IMR-90 (cell line): ENCODE results near the gene RDH13. TPM values are rescaled to one million over a fixed set of nuclear protein-coding genes. Genes with fewer than 3 reads are reported as not detected.

Experiments used
- ATAC-seq: fragments of 200-7000 bp; cut with Tn5 transposase; 2 replicates; pipeline ENCODE4 v1.9.1; 2020; ENCODE audit warnings: low read depth, mild to moderate bottlenecking, moderate library complexity
- BruUV-seq: library from RNA; stranded (reverse); fragments of 400-500 nt; replicated peaks from 2 replicates; lab custom pipeline; 2021; lab: Mats Ljungman, UMichigan
- CTCF ChIA-PET: fragments of 300-600 bp; formaldehyde crosslinking; extraction: SDS; loops from one replicate; lab custom pipeline; 2021; ENCODE audit warnings: antibody characterized with exemption; lab: Yijun Ruan, JAX
- POLR2A ChIA-PET: fragments of 300-600 bp; sonication (Branson Sonifier 250); formaldehyde crosslinking; loops from one replicate; lab custom pipeline; 2022; ENCODE audit warnings: antibody characterized with exemption; ENCODE audit not compliant: unreplicated experiment; lab: Charles Lee
- DNase-seq: peaks from one replicate; pipeline ENCODE4 v3.0.0; 2013
- H2AFZ ChIP-seq: replicated peaks from 2 replicates; pipeline ENCODE3; 2013; ENCODE audit warnings: low read length, mild to moderate bottlenecking; ENCODE audit not compliant: poor library complexity
- H2AK5ac ChIP-seq: 2 replicates; pipeline ENCODE4 v1.6.1; 2013; ENCODE audit warnings: low read depth, low read length, inconsistent platforms
- H2AK9ac ChIP-seq: replicated peaks from 2 replicates; pipeline ENCODE3; 2013; ENCODE audit warnings: mild to moderate bottlenecking, low read depth, low read length, moderate library complexity; ENCODE audit not compliant: poor library complexity
- H2BK120ac ChIP-seq: 2 replicates; pipeline ENCODE4 v1.6.1; 2013; ENCODE audit warnings: low read depth, low read length, inconsistent platforms
- H2BK15ac ChIP-seq: 3 replicates; pipeline ENCODE4 v1.6.1; 2013; ENCODE audit warnings: low read depth, low read length, inconsistent platforms
- H2BK20ac ChIP-seq: 2 replicates; pipeline ENCODE4 v1.6.1; 2013; ENCODE audit warnings: low read depth, mild to moderate bottlenecking, inconsistent platforms, low read length, moderate library complexity
- H2BK5ac ChIP-seq: 2 replicates; pipeline ENCODE4 v1.6.1; 2013; ENCODE audit warnings: mild to moderate bottlenecking, low read depth, low read length, inconsistent platforms; ENCODE audit not compliant: poor library complexity, severe bottlenecking
- H3K14ac ChIP-seq: replicated peaks from 2 replicates; pipeline ENCODE4 v1.6.1; 2013; ENCODE audit warnings: low read depth, low read length, inconsistent platforms
- H3K18ac ChIP-seq: 2 replicates; pipeline ENCODE4 v1.6.1; 2013; ENCODE audit warnings: low read depth, low read length, control low read depth
- H3K23ac ChIP-seq: 2 replicates; pipeline ENCODE4 v1.6.1; 2013; ENCODE audit warnings: low read depth, low read length, inconsistent platforms
- H3K27ac ChIP-seq: 2 replicates; pipeline ENCODE4 v1.5.1; 2013; ENCODE audit warnings: mild to moderate bottlenecking, control low read depth, low read length; ENCODE audit not compliant: insufficient read depth
- H3K27me3 ChIP-seq: 2 replicates; pipeline ENCODE4 v1.6.1; 2013; ENCODE audit warnings: low read length; ENCODE audit not compliant: control insufficient read depth, insufficient read depth
- H3K36me3 ChIP-seq: 2 replicates; pipeline ENCODE4 v1.6.1; 2013; ENCODE audit warnings: low read length, mixed read lengths; ENCODE audit not compliant: control insufficient read depth, insufficient read depth
- H3K4ac ChIP-seq: 2 replicates; pipeline ENCODE4 v1.6.1; 2013; ENCODE audit warnings: low read depth, low read length, inconsistent platforms
- H3K4me1 ChIP-seq: 2 replicates; pipeline ENCODE4 v1.6.1; 2013; ENCODE audit warnings: low read length, mixed read lengths; ENCODE audit not compliant: control insufficient read depth, insufficient read depth
- H3K4me2 ChIP-seq: 2 replicates; pipeline ENCODE4 v1.6.1; 2013; ENCODE audit warnings: low read depth, mild to moderate bottlenecking, control low read depth, low read length, moderate library complexity
- H3K4me3 ChIP-seq: 2 replicates; pipeline ENCODE4 v1.5.1; 2013; ENCODE audit warnings: low read depth, mild to moderate bottlenecking, control low read depth, low read length, moderate library complexity; ENCODE audit not compliant: insufficient read depth
- H3K56ac ChIP-seq: 2 replicates; pipeline ENCODE4 v1.6.1; 2013; ENCODE audit warnings: low read length, inconsistent platforms; ENCODE audit not compliant: insufficient read depth; ENCODE audit errors: extremely low read depth
- H3K79me1 ChIP-seq, 2 experiments: 2 replicates each; pipeline ENCODE4 v1.6.1; 2013; ENCODE audit warnings: low read length in 2 of 2, inconsistent platforms in 1 of 2, low read depth in 1 of 2
- H3K9ac ChIP-seq: 2 replicates; pipeline ENCODE4 v1.6.1; 2013; ENCODE audit warnings: low read depth, low read length, control low read depth
- H3K9me1 ChIP-seq: 2 replicates; pipeline ENCODE4 v1.6.1; 2013; ENCODE audit warnings: low read length, inconsistent platforms; ENCODE audit not compliant: insufficient read depth
- H3K9me3 ChIP-seq: 2 replicates; pipeline ENCODE4 v1.6.1; 2013; ENCODE audit warnings: low read length; ENCODE audit not compliant: control insufficient read depth, insufficient read depth
- H4K20me1 ChIP-seq: 2 replicates; pipeline ENCODE4 v1.6.1; 2013; ENCODE audit warnings: low read length, inconsistent platforms; ENCODE audit not compliant: insufficient read depth
- H4K5ac ChIP-seq: 2 replicates; pipeline ENCODE4 v1.6.1; 2013; ENCODE audit warnings: mild to moderate bottlenecking, low read depth, low read length, control low read depth
- H4K8ac ChIP-seq, 2 experiments: 2 replicates each; pipeline ENCODE4 v1.6.1; 2013; ENCODE audit warnings: low read depth in 2 of 2, low read length in 2 of 2, control low read depth in 1 of 2, inconsistent platforms in 1 of 2
- H4K91ac ChIP-seq: 2 replicates; pipeline ENCODE4 v1.6.1; 2013; ENCODE audit warnings: low read depth, low read length, inconsistent platforms; ENCODE audit not compliant: insufficient read depth
- CHD1 ChIP-seq: IDR thresholded peaks from 2 replicates; pipeline ENCODE4 v1.6.1; 2012; ENCODE audit warnings: low read depth, low read length, improper control_type of control experiment
- CTCF ChIP-seq: conservative IDR thresholded peaks from 2 replicates; pipeline ENCODE4 v1.5.1; 2012; ENCODE audit warnings: mild to moderate bottlenecking, low read depth, low read length, improper control_type of control experiment
- MAZ ChIP-seq: IDR thresholded peaks from 2 replicates; pipeline ENCODE4 v1.6.1; 2012; ENCODE audit warnings: low read depth, mild to moderate bottlenecking, low read length, improper control_type of control experiment, moderate library complexity, borderline replicate concordance
- NFE2L2 ChIP-seq: fragments of 150-350 bp; IDR thresholded peaks from 2 replicates; pipeline ENCODE4 v1.6.1; 2016; ENCODE audit warnings: low read depth, mild to moderate bottlenecking, low read length
- RCOR1 ChIP-seq: IDR thresholded peaks from 2 replicates; pipeline ENCODE4 v1.6.1; 2012; ENCODE audit warnings: mild to moderate bottlenecking, low read length, improper control_type of control experiment; ENCODE audit not compliant: insufficient replicate concordance
- WGBS, 2 experiments: methylation state at CpG; one replicate each; pipeline versions ENCODE4 v1.1.5 to v1.1.7; 2013; ENCODE audit warnings: missing lambda C conversion rate in 2 of 2; ENCODE audit not compliant: insufficient read length in 1 of 2; ENCODE audit errors: extremely low coverage in 2 of 2; 5-methylcytosine and 5-hydroxymethylcytosine counted together
- dilution Hi-C: fragments of 300-500 bp; cut with HindIII; formaldehyde crosslinking; loops from one replicate; pipeline ENCODE4 v1.14.3; 2018; ENCODE audit warnings: low sequenced_read_pairs; ENCODE audit not compliant: unreplicated experiment
- in situ Hi-C: fragments of 300-500 bp; cut with MboI; formaldehyde crosslinking; loops from 3 replicates; pipeline ENCODE4 v1.14.3; 2019; ENCODE audit warnings: low sequenced_read_pairs, inconsistent platforms, mixed read lengths
- intact Hi-C: fragments of 100-400 bp; cut with micrococcal nuclease; formaldehyde crosslinking; loops from 2 replicates; pipeline ENCODE4 v1.10.0; 2022
- polyA plus RNA-seq, 3 experiments: library from polyadenylated mRNA; depleted of rRNA; stranded (reverse); fragments of >200 nt; gene quantifications; 2 replicates each; pipeline ENCODE4 v1.2.3, GENCODE V29; 2012; ENCODE audit warnings: low replicate concordance in 1 of 3
- total RNA-seq: library from RNA; depleted of rRNA; stranded (reverse); fragments of >200 nt; gene quantifications from 2 replicates; pipeline ENCODE4 v1.2.3, GENCODE V29; 2012

RDH13 gene
- total and polyA plus RNA-seq, 2 of the 4 experiments (the other 2 are of a cell fraction): 7.5 to 7.8 TPM

GRCh38 chr19:55042344-55042678 is 20.6 kb downstream of the RDH13 start:
- H3K36me3 ChIP-seq: peaks cover 18% of the 10 kb centered on the region
- H3K27ac ChIP-seq: no peak overlapping the region
- no TSS peak for BruUV-seq
- no peak overlapping the region for H4K91ac ChIP-seq
- no peak overlapping the region for H3K4ac ChIP-seq
- POLR2A ChIA-PET: no interaction called here
- no peak overlapping the region for H3K14ac ChIP-seq
- 88% methylated on average over 3 of the region's 9 CpGs; no CpG with 5 or more reads in 1 of the 2 experiments for WGBS, 2 experiments
- no peak overlapping the region for H4K5ac ChIP-seq
- H2BK20ac ChIP-seq: no peak overlapping the region
- no peak overlapping the region for H2BK15ac ChIP-seq
- H2AFZ ChIP-seq: no peak overlapping the region
- no peak overlapping the region for H2BK120ac ChIP-seq
- H3K4me3 ChIP-seq: no peak overlapping the region
- dilution Hi-C loops (no loop called here), in situ Hi-C loops (no loop called here), intact Hi-C loops (no loop called here)
- no peak overlapping the region for H2AK5ac ChIP-seq
- no peaks in the 10 kb centered on the region for H3K27me3 ChIP-seq
- no peak overlapping the region for H2BK5ac ChIP-seq
- DNase-seq (no peak), ATAC-seq (no peak)
- H4K20me1 ChIP-seq: no peaks in the 10 kb centered on the region
- H3K4me2 ChIP-seq: no peak overlapping the region
- CTCF ChIA-PET: no interaction called here
- H4K8ac ChIP-seq: no peak overlapping the region
- H3K9ac ChIP-seq: no peak overlapping the region
- H3K23ac ChIP-seq: no peak overlapping the region
- no peaks in the 10 kb centered on the region for H3K9me1 ChIP-seq
- H3K18ac ChIP-seq: no peak overlapping the region
- H3K79me1 ChIP-seq: no peaks in the 10 kb centered on the region
- TF ChIP-seq CTCF: no peak
- TF ChIP-seq NFE2L2: no peak
- no peak for TF ChIP-seq RCOR1
- TF ChIP-seq CHD1: no peak
- no peak for TF ChIP-seq MAZ
- H2AK9ac ChIP-seq: no peak overlapping the region
- H3K4me1 ChIP-seq: no peaks in the 10 kb centered on the region
- no peaks in the 10 kb centered on the region for H3K9me3 ChIP-seq
- H3K56ac ChIP-seq: no peak overlapping the region
